ENCODE results near the gene GTPBP3. TPM values are rescaled to one million over a fixed set of nuclear protein-coding genes. Genes with fewer than 3 reads are reported as not detected.

Gene GTPBP3
- total RNA-seq, 6 experiments from 2014 or later = 9.2 to 14.7 (median 13.0) TPM

- Mint-ChIP-seq H3K9me3 (no peaks in the 10 kb centered on the region), H3K27ac (no peak overlapping the region), H3K36me3 (ENCODE audit: low read depth) (no peaks in the 10 kb centered on the region), H3K4me3 (no peak overlapping the region; the same call in 1 of the 2 replicates), H3K27me3 (ENCODE audit: insufficient read depth) (peaks cover 2% of the 10 kb centered on the region; the same call in 1 of the 2 replicates), H3K4me1 (ENCODE audit: low read depth) (peaks cover 7% of the 10 kb centered on the region; the same call in 1 of the 2 replicates)
- DNase-seq = no peak
- no peak for TF ChIP-seq CTCF (IDR thresholded peaks at IDR 0.05)
These were observed 1.9 kb downstream of the GTPBP3 start for GRCh38 chr19:17339088-17339741.

- no peak overlapping the region for H3K4me3 Mint-ChIP-seq
- no peak for DNase-seq
- no peaks in the 10 kb centered on the region for H3K9me3 Mint-ChIP-seq
- H3K4me1 Mint-ChIP-seq (ENCODE audit: low read depth) = 0 out of 2 replicates have a peak, but pooled peaks cover under 1% of the 10 kb centered on the region
- no peaks in the 10 kb centered on the region for H3K27me3 Mint-ChIP-seq (ENCODE audit: insufficient read depth)
- TF ChIP-seq CTCF (IDR thresholded peaks at IDR 0.05) = no peak
- no peaks in the 10 kb centered on the region for H3K36me3 Mint-ChIP-seq (ENCODE audit: low read depth)
- H3K27ac Mint-ChIP-seq = no peak overlapping the region
These were observed 3.0 kb downstream of the GTPBP3 start for GRCh38 chr19:17340302-17340870.

- no peak overlapping the region for H3K27ac Mint-ChIP-seq
- no peak overlapping the region for H3K4me3 Mint-ChIP-seq
- no peak; the same call in 1 of the 2 replicates for TF ChIP-seq CTCF (IDR thresholded peaks at IDR 0.05)
- no peaks in the 10 kb centered on the region for H3K4me1 Mint-ChIP-seq (ENCODE audit: low read depth)
- no peaks in the 10 kb centered on the region for H3K9me3 Mint-ChIP-seq
- H3K27me3 Mint-ChIP-seq (ENCODE audit: insufficient read depth) = no peaks in the 10 kb centered on the region
- no peak for DNase-seq
- H3K36me3 Mint-ChIP-seq (ENCODE audit: low read depth) = no peaks in the 10 kb centered on the region
These were observed 3.6 kb downstream of the GTPBP3 start for GRCh38 chr19:17340871-17341357.

- H3K9me3 Mint-ChIP-seq = no peaks in the 10 kb centered on the region
- H3K27ac Mint-ChIP-seq = no peak overlapping the region
- H3K36me3 Mint-ChIP-seq (ENCODE audit: low read depth) = no peaks in the 10 kb centered on the region
- no peak for DNase-seq
- H3K4me3 Mint-ChIP-seq = no peak overlapping the region
- TF ChIP-seq CTCF (IDR thresholded peaks at IDR 0.05) = no peak
- H3K27me3 Mint-ChIP-seq (ENCODE audit: insufficient read depth) = no peaks in the 10 kb centered on the region; the same call in 1 of the 2 replicates
- H3K4me1 Mint-ChIP-seq (ENCODE audit: low read depth) = no peaks in the 10 kb centered on the region
These were observed 4.0 kb downstream of the GTPBP3 start for GRCh38 chr19:17341386-17341785.

- no peak overlapping the region for H3K4me3 Mint-ChIP-seq
These were observed 4.5 kb downstream of the GTPBP3 start for GRCh38 chr19:17341845-17342244.

More at GRCh38 chr19:17341845-17342244, 4.5 kb downstream of the GTPBP3 start:
- Mint-ChIP-seq H3K4me1 (ENCODE audit: low read depth) (no peaks in the 10 kb centered on the region), H3K27me3 (ENCODE audit: insufficient read depth) (no peaks in the 10 kb centered on the region; the same call in 1 of the 2 replicates), H3K36me3 (ENCODE audit: low read depth) (no peaks in the 10 kb centered on the region), H3K27ac (no peak overlapping the region), H3K9me3 (no peaks in the 10 kb centered on the region)
- DNase-seq = no peak
- no peak for TF ChIP-seq CTCF (IDR thresholded peaks at IDR 0.05)

All from HFFc6 (cell line).